ENCODE results near the gene TRUB2. TPM values are rescaled to one million over a fixed set of nuclear protein-coding genes. Genes with fewer than 3 reads are reported as not detected.
A peak's percentile ranks its signal among the peaks of the same experiment; 100 is the strongest.

TRUB2 gene
- total RNA-seq, 6 experiments from 2014 or later, result 16.7 to 35.5 (median 24.5) TPM

DNA sequence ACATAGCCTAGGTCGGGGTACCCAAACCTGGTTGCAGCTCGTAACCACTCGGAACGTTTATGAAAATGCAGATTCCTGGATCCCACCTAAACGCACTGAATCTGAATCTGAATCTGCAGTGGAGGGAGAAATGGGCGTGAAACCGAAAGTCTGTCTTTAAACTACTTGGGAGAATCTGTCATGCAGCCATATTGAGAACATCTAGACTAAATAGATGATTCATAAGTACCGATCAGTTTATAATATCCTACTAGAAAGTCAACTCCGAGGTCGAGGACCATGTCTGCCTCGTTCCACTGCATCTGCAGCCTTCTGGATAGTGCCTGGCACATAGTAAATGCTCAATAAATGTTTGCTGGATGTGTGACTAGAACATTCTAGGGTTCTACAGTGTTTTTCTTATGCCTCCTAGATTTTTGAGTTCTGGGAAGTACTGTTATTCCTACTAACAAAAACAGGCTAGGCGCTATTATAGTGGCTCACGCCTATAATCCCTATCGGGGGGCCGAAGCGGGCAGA, 1.0 kb upstream of the TRUB2 start:
- H3K9me3 ChIP-seq, result no peaks in the 10 kb centered on the region
- H3K36me3 ChIP-seq, result peaks cover 0 to 5% (median 2%) of the 10 kb centered on the region in 4 donors
- H3K4me1 ChIP-seq, result peaks cover 0 to 29% (median 11%) of the 10 kb centered on the region in 4 donors
- H3K27ac ChIP-seq, result peak overlapping the region in 2 of 3 donors; percentile 92
- 40% methylated on average over 11 of the region's 16 CpGs for WGBS (ENCODE audit: insufficient coverage, low coverage, low lambda C conversion rate, missing lambda C conversion rate)
- H3K27me3 ChIP-seq, result no peaks in the 10 kb centered on the region
- peak overlapping the region; percentile 93 to 99 (median 97) for H3K4me3 ChIP-seq
- no peak for TF ChIP-seq POLR2A (IDR thresholded peaks at IDR 0.05)
- TF ChIP-seq, protein P1, sequence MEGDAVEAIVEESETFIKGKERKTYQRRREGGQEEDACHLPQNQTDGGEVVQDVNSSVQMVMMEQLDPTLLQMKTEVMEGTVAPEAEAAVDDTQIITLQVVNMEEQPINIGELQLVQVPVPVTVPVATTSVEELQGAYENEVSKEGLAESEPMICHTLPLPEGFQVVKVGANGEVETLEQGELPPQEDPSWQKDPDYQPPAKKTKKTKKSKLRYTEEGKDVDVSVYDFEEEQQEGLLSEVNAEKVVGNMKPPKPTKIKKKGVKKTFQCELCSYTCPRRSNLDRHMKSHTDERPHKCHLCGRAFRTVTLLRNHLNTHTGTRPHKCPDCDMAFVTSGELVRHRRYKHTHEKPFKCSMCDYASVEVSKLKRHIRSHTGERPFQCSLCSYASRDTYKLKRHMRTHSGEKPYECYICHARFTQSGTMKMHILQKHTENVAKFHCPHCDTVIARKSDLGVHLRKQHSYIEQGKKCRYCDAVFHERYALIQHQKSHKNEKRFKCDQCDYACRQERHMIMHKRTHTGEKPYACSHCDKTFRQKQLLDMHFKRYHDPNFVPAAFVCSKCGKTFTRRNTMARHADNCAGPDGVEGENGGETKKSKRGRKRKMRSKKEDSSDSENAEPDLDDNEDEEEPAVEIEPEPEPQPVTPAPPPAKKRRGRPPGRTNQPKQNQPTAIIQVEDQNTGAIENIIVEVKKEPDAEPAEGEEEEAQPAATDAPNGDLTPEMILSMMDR (IDR thresholded peaks at IDR 0.05), result no peak
- DNase-seq, result no peak
- no peak for ATAC-seq
- intact Hi-C loops (cut with DNase I), result no loop called here

DNA sequence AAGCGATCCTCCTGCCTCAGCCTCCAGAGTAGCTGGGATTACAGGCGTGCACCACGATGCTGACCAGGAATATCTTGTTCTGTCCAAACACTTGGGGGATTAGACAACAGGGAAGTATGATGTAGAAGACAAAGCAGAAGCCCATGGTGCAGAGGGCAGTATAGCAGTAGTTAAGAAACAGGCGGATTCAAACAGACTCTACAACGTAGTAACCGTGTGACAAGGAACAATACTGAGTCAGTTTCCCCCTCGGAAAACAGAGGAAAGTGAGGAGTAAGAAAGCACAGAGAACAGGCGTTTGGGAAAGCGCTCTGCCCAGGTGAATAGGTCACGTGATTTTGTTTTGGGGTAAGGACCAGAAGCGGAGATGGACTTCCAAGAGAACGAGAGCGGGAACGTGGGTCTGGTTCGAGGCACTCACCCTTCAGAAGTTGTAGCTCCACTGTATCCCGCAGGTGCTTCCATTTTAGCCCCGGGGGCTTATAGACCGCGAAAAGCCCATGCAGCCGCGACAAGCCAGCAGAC, 306 bp downstream of the TRUB2 start:
- 1% methylated on average over 14 of the region's 21 CpGs for WGBS (ENCODE audit: insufficient coverage, low coverage, low lambda C conversion rate, missing lambda C conversion rate)
- ATAC-seq, result peak; percentile 2 to 37 (median 6)
- no peaks in the 10 kb centered on the region for H3K9me3 ChIP-seq
- intact Hi-C loops (cut with DNase I), result no loop called here
- peaks cover 0 to 29% (median 11%) of the 10 kb centered on the region in 4 donors for H3K4me1 ChIP-seq
- H3K27me3 ChIP-seq, result no peaks in the 10 kb centered on the region
- TF ChIP-seq, protein P1 (IDR thresholded peaks at IDR 0.05), result no peak
- TF ChIP-seq POLR2A (IDR thresholded peaks at IDR 0.05), result no peak
- H3K27ac ChIP-seq, result peak overlapping the region in 2 of 3 donors; percentile 92
- peaks cover 0 to 10% (median 5%) of the 10 kb centered on the region in 4 donors for H3K36me3 ChIP-seq
- no peak for DNase-seq
- peak overlapping the region; percentile 93 to 99 (median 97) for H3K4me3 ChIP-seq

DNA sequence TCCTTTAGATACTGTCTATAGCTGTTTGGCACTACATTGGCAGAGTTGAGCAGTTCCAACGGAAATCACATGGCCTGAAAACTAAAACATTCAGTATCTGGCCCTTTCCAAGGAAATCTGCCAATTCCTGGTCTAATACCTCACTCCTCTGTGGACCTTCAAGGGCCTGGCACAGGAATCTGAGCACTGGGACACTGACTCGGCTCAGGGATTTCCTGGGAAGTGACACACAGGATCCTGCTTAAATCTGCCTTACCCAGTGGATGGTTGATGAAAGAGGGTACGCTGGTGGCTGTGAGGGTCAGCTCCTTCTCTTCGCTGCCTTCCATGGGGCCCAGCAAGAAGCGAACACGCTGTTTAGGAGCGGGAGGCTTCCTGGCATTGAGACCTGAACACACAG, 904 bp downstream of the TRUB2 start:
- Histone ChIP-seq H3K9me3 (no peaks in the 10 kb centered on the region), H3K27me3 (no peaks in the 10 kb centered on the region), H3K36me3 (peaks cover 0 to 16% (median 8%) of the 10 kb centered on the region in 4 donors), H3K4me3 (peak overlapping the region; percentile 93 to 99 (median 97)), H3K27ac (no peak overlapping the region), H3K4me1 (peaks cover 0 to 29% (median 11%) of the 10 kb centered on the region in 4 donors)
- WGBS (ENCODE audit: insufficient coverage, low coverage, low lambda C conversion rate, missing lambda C conversion rate), result 82% methylated on average over 7 of the region's 7 CpGs
- TF ChIP-seq, protein P1 (IDR thresholded peaks at IDR 0.05), result no peak
- TF ChIP-seq POLR2A (IDR thresholded peaks at IDR 0.05), result no peak
- intact Hi-C loops (cut with DNase I), result no loop called here
- ATAC-seq (no peak), DNase-seq (no peak)

DNA sequence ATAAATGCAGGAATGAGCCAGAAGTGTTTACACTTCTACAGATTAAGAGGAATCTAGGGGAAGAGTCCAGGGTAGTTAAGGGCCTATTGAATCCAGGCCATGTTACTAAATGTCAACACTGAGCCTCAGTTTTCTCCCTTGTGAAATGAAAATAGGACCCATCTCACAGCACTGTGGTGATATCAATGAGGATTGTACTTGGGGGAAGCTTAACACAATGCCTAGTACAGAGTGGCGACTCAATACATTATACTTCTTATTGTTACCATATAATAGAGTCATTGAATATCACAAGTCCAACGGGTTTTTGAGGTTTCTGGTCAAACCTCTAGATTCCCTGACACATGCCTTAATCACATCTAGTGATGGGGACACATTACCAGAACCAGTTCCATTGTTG, 4.6 kb downstream of the TRUB2 start:
- H3K36me3 ChIP-seq, result peaks cover 0 to 41% (median 15%) of the 10 kb centered on the region in 4 donors
- no peaks in the 10 kb centered on the region for H3K9me3 ChIP-seq
- no peak overlapping the region for H3K4me3 ChIP-seq
- TF ChIP-seq, protein P1 (IDR thresholded peaks at IDR 0.05), result no peak
- TF ChIP-seq POLR2A (IDR thresholded peaks at IDR 0.05), result no peak
- H3K27ac ChIP-seq, result no peak overlapping the region
- ATAC-seq, result no peak
- intact Hi-C loops (cut with DNase I), result no loop called here
- no peak for DNase-seq
- no peaks in the 10 kb centered on the region for H3K27me3 ChIP-seq
- H3K4me1 ChIP-seq, result peaks cover 0 to 6% (median 2%) of the 10 kb centered on the region in 4 donors
- WGBS (ENCODE audit: insufficient coverage, low coverage, low lambda C conversion rate, missing lambda C conversion rate), result 89% methylated on average over 2 of the region's 2 CpGs
